M059J (cell line): ENCODE results near the gene RGS18. TPM values are rescaled to one million over a fixed set of nuclear protein-coding genes. Genes with fewer than 3 reads are reported as not detected.

Experiments used
- total RNA-seq: library from RNA; depleted of rRNA; stranded (reverse); fragments of >200 nt; shearing (Covaris generic); gene quantifications from 2 replicates; pipeline ENCODE4 v1.2.3, GENCODE V29; 2014; rRNA removed

The RGS18 gene
- total RNA-seq, 1 experiment from 2014 or later = not detected

Other genes with a start within 250 kb of the RGS18 start
- gene RGS21, start 158.5 kb downstream of the RGS18 start, total RNA-seq = not detected in 2 replicates